Stimulated activated naive CD4-positive, alpha-beta T cell (primary cell): ENCODE results near the gene IGFBP5.

Experiments used
- DNase-seq, 6 experiments: peaks; one replicate each; lab custom pipeline; 2025; lab: John Stamatoyannopoulos, UW

IGFBP5 gene, protein sequence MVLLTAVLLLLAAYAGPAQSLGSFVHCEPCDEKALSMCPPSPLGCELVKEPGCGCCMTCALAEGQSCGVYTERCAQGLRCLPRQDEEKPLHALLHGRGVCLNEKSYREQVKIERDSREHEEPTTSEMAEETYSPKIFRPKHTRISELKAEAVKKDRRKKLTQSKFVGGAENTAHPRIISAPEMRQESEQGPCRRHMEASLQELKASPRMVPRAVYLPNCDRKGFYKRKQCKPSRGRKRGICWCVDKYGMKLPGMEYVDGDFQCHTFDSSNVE

DNA sequence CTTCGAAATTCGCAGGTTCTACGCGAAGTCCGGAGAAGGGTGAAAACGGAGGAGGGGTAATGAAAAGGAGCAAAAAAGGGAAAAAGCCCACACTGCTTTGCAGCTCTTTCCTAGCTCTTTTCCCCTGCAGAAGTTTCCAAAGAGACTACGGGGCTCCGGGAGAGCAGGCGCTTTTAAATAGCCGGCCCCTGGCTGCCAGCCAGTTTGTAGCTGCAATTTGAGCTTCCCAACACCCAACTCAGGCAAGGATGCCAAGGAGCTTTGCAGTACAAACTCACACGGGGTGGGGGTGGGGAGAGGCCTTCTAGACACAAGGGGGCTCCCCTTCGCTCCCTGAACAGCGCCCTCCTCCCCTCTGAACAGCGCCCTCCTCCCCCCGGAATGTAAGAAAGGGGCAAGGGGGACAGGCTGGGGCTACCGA is at the start of gene IGFBP5:
Gene IGFBP5, minus strand, starts transcription at position 149 of the 421 bp plus-strand sequence. CDS start 774 bp downstream, outside the sequence.
- DNase-seq, result no peak

DNA sequence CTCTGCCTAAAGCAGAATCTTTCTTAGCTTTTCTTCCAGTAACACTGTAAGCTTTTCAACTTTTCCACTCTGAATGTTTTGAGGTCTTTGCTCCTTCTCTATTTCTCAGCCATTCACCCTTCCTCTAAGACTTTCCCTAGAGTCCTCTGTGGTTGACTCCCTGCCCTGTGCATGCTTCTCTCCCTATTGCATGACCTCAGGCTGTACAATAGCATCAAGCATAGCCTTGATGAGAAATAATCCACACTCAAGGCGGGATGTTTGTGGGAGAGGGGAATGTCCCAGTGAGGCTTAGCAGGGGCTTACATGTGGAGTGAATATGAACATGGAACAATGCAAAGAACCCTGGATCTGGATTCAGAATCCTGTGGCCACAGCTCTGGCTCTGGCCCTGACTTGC is 48.4 kb upstream of the IGFBP5 start:
- no peak for DNase-seq

DNA sequence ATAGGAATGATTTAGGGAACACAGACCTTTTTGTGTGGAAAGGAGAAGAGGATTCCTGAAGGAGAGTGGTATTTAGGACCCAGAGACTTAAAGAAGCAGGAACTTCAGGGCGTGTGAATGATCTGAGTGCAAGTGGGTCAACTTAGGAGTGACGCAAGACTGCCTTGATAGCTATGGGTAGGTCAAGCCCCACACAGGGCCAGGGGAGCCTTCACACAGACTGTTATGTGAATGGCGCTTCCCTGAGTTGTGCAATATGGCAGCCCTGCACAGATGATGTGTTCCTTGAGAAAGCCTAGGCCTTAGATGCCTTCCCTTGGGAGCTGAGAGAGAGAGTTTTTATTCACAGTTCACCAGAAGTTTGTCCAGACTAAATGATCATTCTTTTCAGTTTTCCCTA is 47.1 kb upstream of the IGFBP5 start:
- DNase-seq, result no peak

DNA sequence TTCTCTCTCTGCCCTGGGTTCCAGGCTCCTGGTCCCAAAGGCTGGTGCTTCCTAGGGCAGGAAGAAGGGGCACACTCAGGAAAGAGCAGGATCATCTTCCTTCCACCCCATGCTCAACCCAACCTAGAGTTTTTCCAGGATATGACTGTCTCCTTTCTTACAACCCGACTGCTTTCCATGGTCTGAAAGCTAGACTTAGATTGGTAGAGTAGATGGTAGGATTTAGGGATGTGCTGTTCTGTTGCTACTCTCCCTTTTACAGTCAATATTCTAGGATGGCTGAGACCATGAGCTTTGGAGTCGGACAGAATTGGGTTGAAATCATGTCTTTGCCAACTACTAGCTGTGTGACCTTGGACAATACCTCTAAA is 45.9 kb upstream of the IGFBP5 start:
- no peak for DNase-seq

DNA sequence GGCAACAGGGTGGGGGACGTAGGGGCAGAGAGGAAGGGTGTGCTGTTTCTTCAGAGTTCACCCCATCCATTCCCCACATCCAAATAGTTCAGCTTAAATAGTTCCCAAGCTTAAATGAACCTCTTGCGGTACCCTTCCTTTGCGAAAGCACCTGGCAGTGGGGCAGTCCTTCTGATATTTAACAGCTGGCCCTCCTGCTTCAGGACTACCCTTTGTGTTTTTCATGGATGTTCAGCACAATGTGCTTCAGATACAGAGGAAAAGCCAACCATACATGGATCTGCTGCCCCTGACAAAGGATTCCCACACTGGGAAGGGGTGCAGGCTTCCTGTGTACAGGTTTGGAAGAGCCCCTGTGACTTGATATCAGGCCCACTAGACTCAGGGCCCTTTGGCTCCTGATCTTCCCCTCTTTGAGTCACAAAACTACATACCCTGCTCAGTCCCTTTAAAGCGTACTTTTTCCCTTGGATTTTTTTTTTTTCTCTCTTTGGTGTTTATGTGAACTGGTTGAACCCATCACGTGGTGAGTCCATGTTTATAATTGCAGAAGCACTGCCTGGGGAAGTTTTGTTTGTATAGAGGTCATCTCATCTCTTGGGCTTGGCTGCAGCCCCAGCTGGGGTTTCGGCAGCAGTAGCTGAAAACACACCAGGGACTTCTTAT is 45.3 kb upstream of the IGFBP5 start:
- DNase-seq, result no peak

DNA sequence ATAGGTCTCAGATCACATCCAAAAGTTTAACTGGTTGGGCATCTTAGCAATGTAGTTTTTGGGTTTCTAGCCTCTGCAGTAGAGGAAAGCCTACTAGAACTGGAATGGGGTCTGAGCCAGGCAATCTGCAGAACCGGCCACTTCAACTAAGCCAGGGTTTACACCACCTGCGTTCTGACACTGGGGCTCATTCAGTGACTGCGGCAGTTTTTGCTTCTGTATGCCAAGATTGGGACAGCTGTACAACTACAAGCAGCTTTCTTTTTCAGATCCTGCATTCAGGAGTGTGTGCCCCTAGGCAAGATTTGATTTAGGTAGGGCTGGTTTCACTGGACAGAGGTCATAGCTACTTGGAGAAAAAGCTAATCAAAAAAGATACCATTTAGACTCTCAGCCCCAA is 43.7 kb upstream of the IGFBP5 start:
- no peak for DNase-seq

DNA sequence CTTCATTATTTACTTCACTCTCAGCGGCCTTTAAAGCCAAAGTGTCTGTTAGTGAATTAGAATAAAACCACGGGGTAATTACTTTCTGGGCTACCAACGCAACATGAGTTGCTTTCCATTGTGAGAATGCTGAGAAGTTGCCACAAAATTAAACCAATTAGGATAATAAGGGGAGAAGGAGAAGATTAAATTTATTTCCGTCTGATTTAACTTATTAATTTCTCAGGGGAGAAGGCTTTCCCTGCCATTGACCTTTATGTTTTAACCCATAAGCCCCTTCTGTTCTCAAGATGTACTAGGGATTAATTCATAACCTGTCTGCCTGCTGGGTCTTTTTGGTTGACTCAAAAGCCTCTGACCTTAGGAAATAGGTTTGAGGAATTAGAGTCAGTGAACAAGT is 42.3 kb upstream of the IGFBP5 start:
- no peak for DNase-seq

DNA sequence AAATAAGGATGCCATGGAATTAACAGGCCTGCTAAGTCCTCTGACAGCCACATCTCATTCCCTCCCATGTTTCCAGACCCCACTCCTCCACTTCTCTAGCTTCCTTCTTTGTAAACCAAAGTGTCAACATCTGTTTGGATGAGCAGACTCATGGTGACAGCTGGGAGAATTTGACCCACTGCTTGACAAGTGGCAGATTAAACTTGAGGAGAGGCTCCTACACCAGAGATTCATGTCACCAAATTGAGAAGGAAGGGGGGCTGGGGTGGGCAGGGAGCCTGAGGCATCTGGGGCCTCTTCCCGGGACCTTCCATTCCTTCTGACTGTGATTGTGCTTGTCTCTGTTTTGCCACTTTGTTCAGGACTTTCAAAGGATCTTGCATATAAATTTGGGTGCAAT is 41.0 kb upstream of the IGFBP5 start:
- no peak for DNase-seq

DNA sequence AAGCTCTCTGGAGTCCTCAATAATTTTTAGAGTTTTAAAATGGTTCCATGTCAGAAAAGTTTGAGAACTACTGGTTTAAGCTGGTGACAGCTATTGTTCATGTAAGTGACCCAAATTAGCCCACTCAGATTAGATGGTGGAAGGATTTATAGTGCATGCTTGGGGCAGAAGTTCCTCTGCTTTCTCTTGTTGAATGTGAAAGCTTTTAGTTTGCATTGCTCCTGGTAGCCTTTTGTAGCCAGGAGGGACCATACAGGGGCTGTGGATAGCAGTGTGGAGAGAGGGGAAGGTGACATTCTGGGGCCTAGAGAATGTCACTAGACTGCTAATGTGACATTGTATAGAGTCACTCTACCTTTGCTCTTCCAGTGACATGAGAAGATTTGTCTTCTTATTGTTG is 40.3 kb upstream of the IGFBP5 start:
- DNase-seq, result no peak

DNA sequence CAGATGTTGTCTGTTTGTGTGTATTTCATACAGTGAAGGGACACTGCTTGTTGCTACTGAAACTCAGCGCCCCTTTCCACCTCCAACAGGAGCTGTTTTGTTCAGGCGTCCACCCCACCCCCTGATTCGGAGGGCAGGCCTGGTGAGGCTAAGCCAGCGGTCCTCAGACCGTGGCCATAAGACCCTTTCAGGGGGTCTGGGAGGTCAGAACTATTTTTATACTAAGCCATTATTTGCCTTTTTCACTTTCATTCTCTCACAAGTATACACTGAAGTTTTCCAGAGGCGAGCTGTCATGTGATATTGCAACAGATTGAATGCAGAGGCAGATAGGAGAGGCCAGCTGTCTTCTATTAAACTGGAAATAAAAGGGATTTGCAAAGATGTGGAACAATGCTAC is 39.7 kb upstream of the IGFBP5 start:
- no peak for DNase-seq

DNA sequence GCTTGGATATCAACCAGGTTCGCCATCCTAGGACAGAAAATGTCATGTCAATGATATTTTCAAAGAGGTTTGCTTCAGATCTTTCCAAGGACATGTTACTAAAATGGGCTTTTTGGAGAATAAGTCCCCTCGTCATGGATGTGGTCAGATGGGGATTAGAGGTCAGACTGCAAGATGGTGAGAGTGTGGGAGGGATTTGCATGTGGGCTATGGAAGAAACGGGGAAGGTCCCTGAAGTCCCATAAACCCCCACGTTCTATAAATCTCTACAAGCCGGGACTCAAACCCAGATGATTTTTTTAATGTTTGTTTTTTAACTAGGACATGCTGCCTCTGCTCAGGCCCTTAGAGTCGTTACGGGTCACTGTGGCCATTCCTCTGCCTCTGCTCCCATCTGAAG is 37.7 kb upstream of the IGFBP5 start:
- DNase-seq, result no peak

DNA sequence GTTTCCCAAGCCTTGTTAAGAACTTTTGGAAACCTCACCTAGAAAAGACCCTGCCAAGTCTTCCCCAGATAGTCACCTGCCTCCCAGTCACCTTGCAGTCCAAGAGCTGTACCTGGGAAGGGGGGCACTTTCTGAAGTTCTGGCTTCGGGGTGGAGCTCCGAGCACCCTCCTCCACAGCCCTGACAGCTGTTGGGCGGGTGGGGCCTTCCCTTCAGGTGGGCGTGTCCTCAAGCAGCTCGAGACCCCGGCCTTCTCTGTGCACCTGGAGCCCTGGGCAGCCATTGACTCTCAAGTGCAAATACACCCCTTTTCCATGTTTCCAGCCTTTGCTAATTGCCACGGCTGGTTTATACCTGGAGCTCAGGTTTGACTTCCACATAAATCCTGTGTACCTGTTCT is 37.0 kb upstream of the IGFBP5 start:
- no peak for DNase-seq

DNA sequence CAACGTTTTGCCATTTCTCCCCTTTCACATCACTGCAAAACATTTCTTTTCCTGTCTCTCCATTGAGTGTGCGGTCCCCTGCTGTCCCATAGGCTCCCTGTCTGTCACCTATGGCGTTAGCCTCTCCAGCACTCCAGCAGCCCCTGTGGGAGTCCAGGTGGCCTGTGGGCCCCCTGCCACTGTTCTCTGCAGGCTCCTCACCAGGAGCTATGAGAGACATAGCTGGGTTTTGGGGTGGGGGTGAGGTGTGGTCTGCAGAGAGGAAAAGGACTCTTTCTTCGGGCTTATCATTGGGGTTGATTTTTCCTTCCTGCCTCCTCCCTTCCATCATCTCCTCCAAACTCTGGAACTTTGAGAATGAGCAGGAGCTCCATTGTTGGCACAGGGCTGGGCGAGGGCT is 36.1 kb upstream of the IGFBP5 start:
- no peak for DNase-seq

DNA sequence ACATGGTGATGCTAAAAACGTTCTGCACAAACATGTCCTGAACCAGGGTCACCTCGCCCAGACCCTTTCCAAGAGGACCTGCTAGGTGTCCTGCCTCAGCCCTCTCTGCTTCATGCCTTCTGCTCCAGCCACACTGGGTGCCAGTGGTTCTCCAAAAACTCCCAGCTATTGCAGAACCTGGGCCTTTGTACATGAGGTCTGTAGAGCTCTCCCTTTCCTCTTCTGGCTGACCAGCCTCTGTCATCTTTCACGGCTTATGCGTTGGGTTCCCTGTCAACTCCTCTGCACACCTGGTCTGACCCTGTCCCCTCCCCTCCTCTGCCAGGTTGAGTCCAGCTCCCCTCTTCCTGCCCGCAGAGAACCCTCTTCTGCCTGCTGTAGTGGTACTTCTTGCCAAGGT is 35.5 kb upstream of the IGFBP5 start:
- DNase-seq, result no peak

DNA sequence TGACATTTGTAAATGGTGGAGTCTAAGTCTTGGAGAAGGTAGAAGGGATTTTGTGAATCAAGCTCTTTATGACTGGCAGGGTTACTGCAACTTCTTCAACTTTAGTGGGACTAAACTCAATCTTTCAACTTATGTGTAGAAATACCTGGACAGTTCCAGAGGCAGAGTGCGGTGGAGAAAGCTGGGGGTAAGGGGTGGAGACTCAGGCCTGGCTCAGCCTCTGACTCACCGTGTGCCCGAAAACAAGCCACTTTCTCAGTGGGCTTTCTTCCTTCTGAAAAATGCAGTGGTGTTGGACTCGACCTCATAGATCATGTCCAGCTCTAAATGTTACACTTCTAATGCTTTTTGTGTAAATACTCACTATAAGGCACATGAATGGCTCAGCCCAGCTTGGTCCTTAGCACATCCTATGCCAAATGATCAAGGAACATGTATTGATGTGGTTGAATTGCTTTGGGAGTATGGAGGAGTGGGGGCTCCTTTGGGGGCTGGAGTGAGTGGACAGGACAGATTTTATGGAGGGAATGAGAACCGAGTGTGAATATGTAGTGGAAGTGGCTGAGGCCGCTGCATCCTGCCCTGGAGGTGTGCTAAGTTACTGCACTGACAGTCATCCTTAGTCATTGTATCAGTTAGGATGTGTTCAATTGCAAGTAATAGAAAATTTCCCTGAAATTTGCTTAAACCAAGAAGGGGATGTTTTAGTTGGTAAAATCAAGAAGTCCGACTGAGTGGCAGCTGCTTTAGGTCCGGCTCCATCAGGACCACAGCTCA is 32.2 kb upstream of the IGFBP5 start:
- DNase-seq, result no peak

DNA sequence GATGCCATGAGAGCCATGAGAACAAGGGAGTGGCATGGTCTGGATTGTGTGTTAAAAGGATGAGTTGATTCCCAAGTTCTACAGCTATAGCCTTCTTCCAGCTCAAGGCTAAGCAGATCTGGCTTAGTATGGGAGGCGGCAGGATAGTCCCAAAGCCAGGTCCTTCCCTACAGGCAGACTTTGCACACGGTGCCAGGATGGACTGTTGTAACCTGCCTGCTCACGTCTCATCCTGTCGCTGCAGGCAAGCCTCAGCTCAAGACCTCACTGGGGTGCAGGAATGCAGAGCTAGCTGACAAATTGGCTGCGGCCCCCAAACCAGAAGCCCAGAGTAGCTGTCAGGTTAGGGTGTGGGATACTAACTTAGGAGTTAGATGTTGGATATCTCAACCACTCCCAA is 28.8 kb upstream of the IGFBP5 start:
- no peak for DNase-seq

DNA sequence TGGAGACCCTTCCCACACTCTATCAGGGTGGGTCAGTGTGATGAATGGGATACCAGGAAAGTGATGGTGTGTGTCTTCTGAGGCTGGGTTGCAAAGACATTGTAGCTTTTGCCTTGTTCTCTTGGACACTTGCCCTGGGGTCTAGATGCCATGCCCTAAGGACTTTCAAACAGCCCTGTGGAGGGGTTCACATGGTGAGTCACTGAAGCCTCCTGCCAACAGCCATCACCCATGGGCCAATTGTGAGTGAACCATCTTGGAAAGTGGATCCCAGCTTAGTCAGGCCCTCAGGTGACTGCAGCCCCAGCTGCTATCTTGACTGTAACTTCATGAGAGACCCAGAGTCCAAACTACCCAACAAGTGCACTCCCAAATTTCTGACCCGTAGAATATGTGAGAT is 25.8 kb upstream of the IGFBP5 start:
- DNase-seq, result no peak

DNA sequence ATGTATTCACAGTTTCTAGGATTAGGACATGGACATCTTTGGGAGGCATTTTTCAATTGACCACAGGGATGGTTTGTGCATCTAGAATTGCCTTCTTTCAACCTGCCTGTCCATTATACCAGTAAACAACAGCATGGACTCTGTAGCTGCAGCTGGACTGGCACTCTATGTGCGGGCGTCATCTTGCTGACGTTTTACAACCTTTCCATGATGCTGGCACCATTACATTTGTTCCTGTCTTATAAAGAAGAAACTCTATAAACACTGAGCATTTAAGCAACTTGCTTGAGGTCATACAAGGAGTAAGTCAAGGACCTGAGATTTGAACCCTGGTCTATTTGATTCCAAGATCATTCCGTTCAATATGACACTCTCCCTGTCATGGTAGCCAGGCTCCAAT is 25.4 kb upstream of the IGFBP5 start:
- DNase-seq, result no peak

DNA sequence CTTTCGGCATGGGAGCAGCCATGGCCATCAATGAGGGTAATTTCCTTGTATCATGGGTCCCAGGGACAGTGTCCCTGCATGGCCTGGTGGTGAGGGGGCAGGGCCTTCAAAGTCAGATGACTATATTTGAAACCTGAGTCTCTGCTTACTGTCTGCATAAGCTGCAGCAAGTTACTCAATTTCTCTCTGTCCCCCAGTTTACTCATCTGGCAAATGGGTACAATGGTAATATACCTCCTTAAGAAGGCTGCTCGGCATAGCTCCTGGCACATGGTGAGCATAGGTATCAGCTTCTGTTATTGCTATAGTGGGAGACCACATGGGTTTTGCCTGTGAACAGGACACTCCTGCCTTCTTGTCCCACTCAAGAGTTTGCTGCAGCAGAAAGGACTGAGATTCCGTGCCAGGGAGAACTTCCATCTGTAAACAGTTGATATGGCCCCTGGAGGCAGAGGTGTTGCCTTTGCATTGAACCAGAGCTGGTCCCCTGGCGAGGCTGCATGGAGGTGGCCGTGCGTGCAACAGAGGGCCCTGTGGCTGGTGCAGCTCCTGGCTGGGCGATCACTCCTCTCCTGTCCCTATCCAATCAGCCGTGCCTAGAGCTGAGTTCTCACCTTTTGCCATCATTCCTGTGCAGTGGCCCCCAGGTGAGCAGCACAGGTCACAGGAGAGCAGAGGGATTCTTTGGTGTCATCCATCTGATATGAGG is 22.7 kb upstream of the IGFBP5 start:
- no peak for DNase-seq

DNA sequence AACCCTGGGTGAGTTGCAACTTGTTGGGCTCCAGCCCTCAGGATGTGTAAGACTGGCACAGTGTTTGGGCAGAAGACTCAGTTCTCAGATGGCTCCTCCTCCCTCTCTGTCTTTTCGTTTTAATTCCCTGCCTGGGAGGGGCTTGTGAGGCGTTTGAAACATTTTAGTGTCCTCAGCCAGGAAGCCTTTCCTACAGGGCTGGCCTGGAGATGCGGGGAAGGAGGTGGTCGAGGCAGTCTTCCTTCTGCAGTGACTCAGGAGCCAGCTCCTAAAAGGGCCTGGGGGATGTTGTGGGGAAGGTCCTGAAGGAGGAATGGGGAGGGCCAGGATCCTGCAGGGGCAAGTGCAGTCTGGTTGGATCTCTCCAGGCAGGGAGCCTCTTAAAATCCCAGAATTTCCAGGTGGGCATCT is 22.1 kb upstream of the IGFBP5 start:
- no peak for DNase-seq

DNA sequence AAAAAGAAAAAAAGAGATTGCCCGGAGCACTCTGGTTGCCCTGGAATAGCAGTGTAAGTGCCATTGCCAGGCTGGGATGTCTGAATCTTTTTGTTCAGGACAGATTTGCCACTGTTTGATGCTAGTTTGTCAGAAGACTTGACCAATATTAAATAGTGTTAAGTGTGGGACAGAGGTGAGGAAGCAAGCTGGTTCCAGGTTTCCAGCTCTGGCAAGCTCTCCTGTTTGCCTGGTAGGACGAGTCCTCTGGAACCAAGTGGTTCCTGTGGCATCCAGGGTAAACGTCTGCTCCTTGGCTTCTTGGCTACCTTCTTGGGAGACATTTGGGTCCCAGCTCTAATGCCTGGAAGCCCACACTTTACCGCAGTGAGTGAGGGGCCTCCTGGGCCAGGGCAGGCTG is 20.8 kb upstream of the IGFBP5 start:
- no peak for DNase-seq

DNA sequence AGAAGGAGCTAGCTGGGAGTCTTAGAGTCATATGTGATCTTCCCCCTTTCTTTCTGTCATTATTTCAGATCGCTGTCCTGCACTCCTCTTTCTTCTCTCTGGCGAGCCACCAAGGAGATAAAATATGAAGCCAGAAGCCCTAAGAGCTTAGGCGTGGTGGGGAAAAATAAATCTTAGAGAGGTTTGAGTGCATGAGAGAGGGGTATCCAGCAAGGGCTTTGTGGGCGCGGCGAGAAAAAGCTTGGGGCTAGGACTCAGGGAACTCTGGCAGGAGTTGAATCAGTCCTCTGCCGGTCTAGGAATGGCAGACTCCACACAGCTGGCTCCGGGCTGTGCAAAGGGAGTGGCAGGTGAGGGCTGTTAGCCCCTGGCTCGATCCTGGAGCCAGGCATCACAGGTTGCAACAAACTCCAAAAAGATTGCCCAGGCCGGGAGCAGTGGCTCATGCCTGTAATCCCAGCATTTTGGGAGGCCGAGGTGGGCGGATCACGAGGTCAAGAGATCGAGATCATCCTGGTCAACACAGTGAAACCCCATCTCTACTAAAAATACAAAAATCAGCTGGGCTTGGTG is 20.1 kb upstream of the IGFBP5 start:
- DNase-seq, result no peak
